IMR-90 (cell line): ENCODE measurements around the gene SLC50A1. TPM values are rescaled to one million over a fixed set of nuclear protein-coding genes. Genes with fewer than 3 reads are reported as not detected.

ENCODE experiments used
- ATAC-seq: fragments of 200-7000 bp; cut with Tn5 transposase; 2 replicates; pipeline ENCODE4 v1.9.1; 2020; ENCODE audit warnings: low read depth, mild to moderate bottlenecking, moderate library complexity
- BruUV-seq: library from RNA; stranded (reverse); fragments of 400-500 nt; replicated peaks from 2 replicates; lab custom pipeline; 2021; lab: Mats Ljungman, UMichigan
- CTCF ChIA-PET: fragments of 300-600 bp; formaldehyde crosslinking; extraction: SDS; loops from one replicate; lab custom pipeline; 2021; ENCODE audit warnings: antibody characterized with exemption; lab: Yijun Ruan, JAX
- POLR2A ChIA-PET: fragments of 300-600 bp; sonication (Branson Sonifier 250); formaldehyde crosslinking; loops from one replicate; lab custom pipeline; 2022; ENCODE audit warnings: antibody characterized with exemption; ENCODE audit not compliant: unreplicated experiment; lab: Charles Lee
- DNase-seq: peaks from one replicate; pipeline ENCODE4 v3.0.0; 2013
- H2AFZ ChIP-seq: replicated peaks from 2 replicates; pipeline ENCODE3; 2013; ENCODE audit warnings: low read length, mild to moderate bottlenecking; ENCODE audit not compliant: poor library complexity
- H2AK5ac ChIP-seq: 2 replicates; pipeline ENCODE4 v1.6.1; 2013; ENCODE audit warnings: low read depth, low read length, inconsistent platforms
- H2AK9ac ChIP-seq: replicated peaks from 2 replicates; pipeline ENCODE3; 2013; ENCODE audit warnings: mild to moderate bottlenecking, low read depth, low read length, moderate library complexity; ENCODE audit not compliant: poor library complexity
- H2BK120ac ChIP-seq: 2 replicates; pipeline ENCODE4 v1.6.1; 2013; ENCODE audit warnings: low read depth, low read length, inconsistent platforms
- H2BK15ac ChIP-seq: 3 replicates; pipeline ENCODE4 v1.6.1; 2013; ENCODE audit warnings: low read depth, low read length, inconsistent platforms
- H2BK20ac ChIP-seq: 2 replicates; pipeline ENCODE4 v1.6.1; 2013; ENCODE audit warnings: low read depth, mild to moderate bottlenecking, inconsistent platforms, low read length, moderate library complexity
- H2BK5ac ChIP-seq: 2 replicates; pipeline ENCODE4 v1.6.1; 2013; ENCODE audit warnings: mild to moderate bottlenecking, low read depth, low read length, inconsistent platforms; ENCODE audit not compliant: poor library complexity, severe bottlenecking
- H3K14ac ChIP-seq: replicated peaks from 2 replicates; pipeline ENCODE4 v1.6.1; 2013; ENCODE audit warnings: low read depth, low read length, inconsistent platforms
- H3K18ac ChIP-seq: 2 replicates; pipeline ENCODE4 v1.6.1; 2013; ENCODE audit warnings: low read depth, low read length, control low read depth
- H3K23ac ChIP-seq: 2 replicates; pipeline ENCODE4 v1.6.1; 2013; ENCODE audit warnings: low read depth, low read length, inconsistent platforms
- H3K27ac ChIP-seq: 2 replicates; pipeline ENCODE4 v1.5.1; 2013; ENCODE audit warnings: mild to moderate bottlenecking, control low read depth, low read length; ENCODE audit not compliant: insufficient read depth
- H3K27me3 ChIP-seq: 2 replicates; pipeline ENCODE4 v1.6.1; 2013; ENCODE audit warnings: low read length; ENCODE audit not compliant: control insufficient read depth, insufficient read depth
- H3K36me3 ChIP-seq: 2 replicates; pipeline ENCODE4 v1.6.1; 2013; ENCODE audit warnings: low read length, mixed read lengths; ENCODE audit not compliant: control insufficient read depth, insufficient read depth
- H3K4ac ChIP-seq: 2 replicates; pipeline ENCODE4 v1.6.1; 2013; ENCODE audit warnings: low read depth, low read length, inconsistent platforms
- H3K4me1 ChIP-seq: 2 replicates; pipeline ENCODE4 v1.6.1; 2013; ENCODE audit warnings: low read length, mixed read lengths; ENCODE audit not compliant: control insufficient read depth, insufficient read depth
- H3K4me2 ChIP-seq: 2 replicates; pipeline ENCODE4 v1.6.1; 2013; ENCODE audit warnings: low read depth, mild to moderate bottlenecking, control low read depth, low read length, moderate library complexity
- H3K4me3 ChIP-seq: 2 replicates; pipeline ENCODE4 v1.5.1; 2013; ENCODE audit warnings: low read depth, mild to moderate bottlenecking, control low read depth, low read length, moderate library complexity; ENCODE audit not compliant: insufficient read depth
- H3K56ac ChIP-seq: 2 replicates; pipeline ENCODE4 v1.6.1; 2013; ENCODE audit warnings: low read length, inconsistent platforms; ENCODE audit not compliant: insufficient read depth; ENCODE audit errors: extremely low read depth
- H3K79me1 ChIP-seq, 2 experiments: 2 replicates each; pipeline ENCODE4 v1.6.1; 2013; ENCODE audit warnings: low read length in 2 of 2, inconsistent platforms in 1 of 2, low read depth in 1 of 2
- H3K9ac ChIP-seq: 2 replicates; pipeline ENCODE4 v1.6.1; 2013; ENCODE audit warnings: low read depth, low read length, control low read depth
- H3K9me1 ChIP-seq: 2 replicates; pipeline ENCODE4 v1.6.1; 2013; ENCODE audit warnings: low read length, inconsistent platforms; ENCODE audit not compliant: insufficient read depth
- H3K9me3 ChIP-seq: 2 replicates; pipeline ENCODE4 v1.6.1; 2013; ENCODE audit warnings: low read length; ENCODE audit not compliant: control insufficient read depth, insufficient read depth
- H4K20me1 ChIP-seq: 2 replicates; pipeline ENCODE4 v1.6.1; 2013; ENCODE audit warnings: low read length, inconsistent platforms; ENCODE audit not compliant: insufficient read depth
- H4K5ac ChIP-seq: 2 replicates; pipeline ENCODE4 v1.6.1; 2013; ENCODE audit warnings: mild to moderate bottlenecking, low read depth, low read length, control low read depth
- H4K8ac ChIP-seq, 2 experiments: 2 replicates each; pipeline ENCODE4 v1.6.1; 2013; ENCODE audit warnings: low read depth in 2 of 2, low read length in 2 of 2, control low read depth in 1 of 2, inconsistent platforms in 1 of 2
- H4K91ac ChIP-seq: 2 replicates; pipeline ENCODE4 v1.6.1; 2013; ENCODE audit warnings: low read depth, low read length, inconsistent platforms; ENCODE audit not compliant: insufficient read depth
- BHLHE40 ChIP-seq: fragments of 150-350 bp; IDR thresholded peaks from 2 replicates; pipeline ENCODE4 v1.6.1; 2016; ENCODE audit warnings: mild to moderate bottlenecking, low read depth, low read length
- CEBPB ChIP-seq: IDR thresholded peaks from 2 replicates; pipeline ENCODE4 v1.6.1; 2012; ENCODE audit warnings: low read depth, low read length, improper control_type of control experiment
- CHD1 ChIP-seq: IDR thresholded peaks from 2 replicates; pipeline ENCODE4 v1.6.1; 2012; ENCODE audit warnings: low read depth, low read length, improper control_type of control experiment
- FOS ChIP-seq: fragments of 150-350 bp; IDR thresholded peaks from 2 replicates; pipeline ENCODE4 v1.6.1; 2016; ENCODE audit warnings: low read depth, low read length
- MAFK ChIP-seq: IDR thresholded peaks from 2 replicates; pipeline ENCODE4 v1.6.1; 2012; ENCODE audit warnings: low read depth, low read length, improper control_type of control experiment
- MAZ ChIP-seq: IDR thresholded peaks from 2 replicates; pipeline ENCODE4 v1.6.1; 2012; ENCODE audit warnings: low read depth, mild to moderate bottlenecking, low read length, improper control_type of control experiment, moderate library complexity, borderline replicate concordance
- MXI1 ChIP-seq: IDR thresholded peaks from 2 replicates; pipeline ENCODE4 v1.6.1; 2012; ENCODE audit warnings: low read depth, mild to moderate bottlenecking, low read length, moderate library complexity, borderline replicate concordance
- NFE2L2 ChIP-seq: fragments of 150-350 bp; IDR thresholded peaks from 2 replicates; pipeline ENCODE4 v1.6.1; 2016; ENCODE audit warnings: low read depth, mild to moderate bottlenecking, low read length
- POLR2A ChIP-seq: IDR thresholded peaks from 2 replicates; pipeline ENCODE4 v1.6.1; 2012; ENCODE audit warnings: mild to moderate bottlenecking, low read depth, low read length
- RAD21 ChIP-seq: IDR thresholded peaks from 2 replicates; pipeline ENCODE4 v1.6.1; 2012; ENCODE audit warnings: low read length, improper control_type of control experiment
- RCOR1 ChIP-seq: IDR thresholded peaks from 2 replicates; pipeline ENCODE4 v1.6.1; 2012; ENCODE audit warnings: mild to moderate bottlenecking, low read length, improper control_type of control experiment; ENCODE audit not compliant: insufficient replicate concordance
- RFX5 ChIP-seq: IDR thresholded peaks from 2 replicates; pipeline ENCODE4 v1.8.0; 2012; ENCODE audit warnings: low read depth, mild to moderate bottlenecking, low read length, moderate library complexity
- SMC3 ChIP-seq: fragments of 150-350 bp; IDR thresholded peaks from 2 replicates; pipeline ENCODE4 v1.6.1; 2016; ENCODE audit warnings: low read depth, mild to moderate bottlenecking, antibody characterized with exemption, low read length, moderate library complexity
- WGBS, 2 experiments: methylation state at CpG; one replicate each; pipeline versions ENCODE4 v1.1.5 to v1.1.7; 2013; ENCODE audit warnings: missing lambda C conversion rate in 2 of 2; ENCODE audit not compliant: insufficient read length in 1 of 2; ENCODE audit errors: extremely low coverage in 2 of 2; 5-methylcytosine and 5-hydroxymethylcytosine counted together
- dilution Hi-C: fragments of 300-500 bp; cut with HindIII; formaldehyde crosslinking; loops from one replicate; pipeline ENCODE4 v1.14.3; 2018; ENCODE audit warnings: low sequenced_read_pairs; ENCODE audit not compliant: unreplicated experiment
- in situ Hi-C: fragments of 300-500 bp; cut with MboI; formaldehyde crosslinking; loops from 3 replicates; pipeline ENCODE4 v1.14.3; 2019; ENCODE audit warnings: low sequenced_read_pairs, inconsistent platforms, mixed read lengths
- intact Hi-C: fragments of 100-400 bp; cut with micrococcal nuclease; formaldehyde crosslinking; loops from 2 replicates; pipeline ENCODE4 v1.10.0; 2022
- polyA plus RNA-seq, 3 experiments: library from polyadenylated mRNA; depleted of rRNA; stranded (reverse); fragments of >200 nt; gene quantifications; 2 replicates each; pipeline ENCODE4 v1.2.3, GENCODE V29; 2012; ENCODE audit warnings: low replicate concordance in 1 of 3
- total RNA-seq: library from RNA; depleted of rRNA; stranded (reverse); fragments of >200 nt; gene quantifications from 2 replicates; pipeline ENCODE4 v1.2.3, GENCODE V29; 2012
- TF ChIP-seq, protein P1 (sequence below): conservative IDR thresholded peaks from 2 replicates; pipeline ENCODE4 v1.5.1; 2012; ENCODE audit warnings: mild to moderate bottlenecking, low read depth, low read length, improper control_type of control experiment
- TF ChIP-seq, protein P2 (sequence below): fragments of 150-350 bp; IDR thresholded peaks from 2 replicates; pipeline ENCODE4 v1.6.1; 2016; ENCODE audit warnings: low read depth, mild to moderate bottlenecking, low read length, moderate library complexity, borderline replicate concordance

The SLC50A1 gene
- total and polyA plus RNA-seq, 2 of the 4 experiments (the other 2 are of a cell fraction), result 20.6 to 20.8 TPM

DNA sequence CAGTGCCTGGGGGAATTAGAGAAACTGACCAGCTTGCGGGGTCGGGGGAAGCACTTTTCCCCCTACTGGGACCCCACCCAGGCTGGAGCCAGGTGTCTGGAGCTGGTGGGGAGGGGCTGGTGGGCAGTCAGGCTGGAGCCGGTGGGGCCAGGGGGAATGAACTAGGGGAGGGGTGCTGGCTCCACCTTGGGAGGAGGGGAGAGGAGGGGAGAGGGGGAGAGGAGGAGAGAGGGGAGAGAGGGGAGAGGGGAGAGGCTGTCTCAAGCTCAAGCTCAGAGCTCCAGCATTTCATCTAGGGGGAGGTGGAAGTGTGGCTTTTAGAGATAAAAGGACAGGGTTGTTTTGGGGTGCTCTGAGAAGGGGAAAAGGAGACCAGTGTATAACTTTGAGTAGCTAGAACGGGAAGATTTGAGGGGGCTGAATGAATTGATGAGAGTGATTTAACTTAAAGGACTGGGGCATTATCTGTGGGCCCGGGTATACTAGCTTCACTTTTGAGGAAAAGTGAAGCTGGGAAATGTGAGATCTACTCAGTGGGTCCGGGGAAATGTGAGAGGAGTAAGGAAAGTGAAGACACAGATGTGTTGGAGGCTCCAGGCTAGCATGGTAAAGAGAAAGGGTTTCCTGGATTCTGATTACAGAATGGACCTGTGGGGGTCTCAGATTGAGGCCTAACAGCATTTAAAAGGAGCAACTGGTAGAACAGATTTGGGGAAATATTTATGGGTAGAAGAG, 5.2 kb upstream of the SLC50A1 start (continued):
- TF ChIP-seq CEBPB, result no peak

DNA sequence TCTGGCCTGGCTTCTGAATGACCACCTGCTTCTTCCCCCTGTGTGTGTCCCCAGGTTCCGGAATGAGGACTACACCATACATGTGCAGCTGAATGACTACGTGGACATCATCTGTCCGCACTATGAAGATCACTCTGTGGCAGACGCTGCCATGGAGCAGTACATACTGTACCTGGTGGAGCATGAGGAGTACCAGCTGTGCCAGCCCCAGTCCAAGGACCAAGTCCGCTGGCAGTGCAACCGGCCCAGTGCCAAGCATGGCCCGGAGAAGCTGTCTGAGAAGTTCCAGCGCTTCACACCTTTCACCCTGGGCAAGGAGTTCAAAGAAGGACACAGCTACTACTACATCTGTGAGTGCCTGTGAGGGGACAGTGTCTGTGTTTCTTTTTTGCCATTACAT, 4.4 kb upstream of the SLC50A1 start:
- no peak overlapping the region for H4K91ac ChIP-seq
- H4K8ac ChIP-seq, result no peak overlapping the region
- no peaks in the 10 kb centered on the region for H3K9me3 ChIP-seq
- no peak overlapping the region for H3K56ac ChIP-seq
- H2BK5ac ChIP-seq, result no peak overlapping the region
- peaks cover 23% of the 10 kb centered on the region for H3K4me1 ChIP-seq
- 86% methylated on average over 1 of the region's 8 CpGs; no CpG with 5 or more reads in 1 of the 2 experiments for WGBS, 2 experiments
- H3K4ac ChIP-seq, result no peak overlapping the region
- no peak overlapping the region for H2AK5ac ChIP-seq
- intact Hi-C loops (no loop called here), dilution Hi-C loops (no loop called here), in situ Hi-C loops (no loop called here)
- no peak overlapping the region for H3K27ac ChIP-seq
- no TSS peak for BruUV-seq
- no peak overlapping the region for H3K18ac ChIP-seq
- peaks cover 6% of the 10 kb centered on the region for H3K36me3 ChIP-seq
- H3K23ac ChIP-seq, result no peak overlapping the region
- H3K79me1 ChIP-seq, result peaks cover 0 to 10% of the 10 kb centered on the region in 2 experiments; a peak in 2 of 4 replicates
- no peak overlapping the region for H4K5ac ChIP-seq
- no peak overlapping the region for H2AFZ ChIP-seq
- ChIA-PET POLR2A (no interaction called here), CTCF (no interaction called here)
- H3K4me3 ChIP-seq, result no peak overlapping the region
- no peak overlapping the region for H3K4me2 ChIP-seq
- no peak overlapping the region for H3K14ac ChIP-seq
- ATAC-seq (no peak), DNase-seq (no peak)
- peaks cover 26% of the 10 kb centered on the region for H3K27me3 ChIP-seq
- H2BK120ac ChIP-seq, result no peak overlapping the region
- H2BK15ac ChIP-seq, result no peak overlapping the region
- H2BK20ac ChIP-seq, result no peak overlapping the region
- no peak overlapping the region for H2AK9ac ChIP-seq
- H4K20me1 ChIP-seq, result peaks cover 2% of the 10 kb centered on the region; the same call in 1 of the 2 replicates
- H3K9ac ChIP-seq, result no peak overlapping the region
- H3K9me1 ChIP-seq, result peaks cover 16% of the 10 kb centered on the region; the same call in 1 of the 2 replicates
- TF ChIP-seq, protein P1, sequence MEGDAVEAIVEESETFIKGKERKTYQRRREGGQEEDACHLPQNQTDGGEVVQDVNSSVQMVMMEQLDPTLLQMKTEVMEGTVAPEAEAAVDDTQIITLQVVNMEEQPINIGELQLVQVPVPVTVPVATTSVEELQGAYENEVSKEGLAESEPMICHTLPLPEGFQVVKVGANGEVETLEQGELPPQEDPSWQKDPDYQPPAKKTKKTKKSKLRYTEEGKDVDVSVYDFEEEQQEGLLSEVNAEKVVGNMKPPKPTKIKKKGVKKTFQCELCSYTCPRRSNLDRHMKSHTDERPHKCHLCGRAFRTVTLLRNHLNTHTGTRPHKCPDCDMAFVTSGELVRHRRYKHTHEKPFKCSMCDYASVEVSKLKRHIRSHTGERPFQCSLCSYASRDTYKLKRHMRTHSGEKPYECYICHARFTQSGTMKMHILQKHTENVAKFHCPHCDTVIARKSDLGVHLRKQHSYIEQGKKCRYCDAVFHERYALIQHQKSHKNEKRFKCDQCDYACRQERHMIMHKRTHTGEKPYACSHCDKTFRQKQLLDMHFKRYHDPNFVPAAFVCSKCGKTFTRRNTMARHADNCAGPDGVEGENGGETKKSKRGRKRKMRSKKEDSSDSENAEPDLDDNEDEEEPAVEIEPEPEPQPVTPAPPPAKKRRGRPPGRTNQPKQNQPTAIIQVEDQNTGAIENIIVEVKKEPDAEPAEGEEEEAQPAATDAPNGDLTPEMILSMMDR, result no peak
- TF ChIP-seq RFX5, result no peak
- TF ChIP-seq, protein P2, sequence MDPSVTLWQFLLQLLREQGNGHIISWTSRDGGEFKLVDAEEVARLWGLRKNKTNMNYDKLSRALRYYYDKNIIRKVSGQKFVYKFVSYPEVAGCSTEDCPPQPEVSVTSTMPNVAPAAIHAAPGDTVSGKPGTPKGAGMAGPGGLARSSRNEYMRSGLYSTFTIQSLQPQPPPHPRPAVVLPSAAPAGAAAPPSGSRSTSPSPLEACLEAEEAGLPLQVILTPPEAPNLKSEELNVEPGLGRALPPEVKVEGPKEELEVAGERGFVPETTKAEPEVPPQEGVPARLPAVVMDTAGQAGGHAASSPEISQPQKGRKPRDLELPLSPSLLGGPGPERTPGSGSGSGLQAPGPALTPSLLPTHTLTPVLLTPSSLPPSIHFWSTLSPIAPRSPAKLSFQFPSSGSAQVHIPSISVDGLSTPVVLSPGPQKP, result no peak
- no peak for TF ChIP-seq RAD21
- no peak for TF ChIP-seq POLR2A
- TF ChIP-seq RCOR1, result no peak
- no peak for TF ChIP-seq FOS
- no peak for TF ChIP-seq MXI1
- TF ChIP-seq CHD1, result no peak
- TF ChIP-seq BHLHE40, result no peak
- no peak for TF ChIP-seq MAFK
- no peak for TF ChIP-seq SMC3
- TF ChIP-seq CEBPB, result no peak
- no peak for TF ChIP-seq MAZ
- TF ChIP-seq NFE2L2, result no peak
